GM12878 (cell line): ENCODE data around the gene NDC1.

ENCODE experiments used
- CHD1 ChIP-seq: IDR thresholded peaks from 2 replicates; pipeline ENCODE4 v1.6.1; 2012; ENCODE audit warnings: low read depth, low read length, improper control_type of control experiment
- CTCF ChIP-seq, 3 experiments: IDR thresholded peaks in 2 of 3; conservative IDR thresholded peaks in 1 of 3; 2 replicates each; pipeline ENCODE4 v1.5.1; 2011; ENCODE audit warnings: low read depth in 3 of 3, low read length in 3 of 3, mild to moderate bottlenecking in 3 of 3, control low read depth in 2 of 3, moderate library complexity in 2 of 3, inconsistent platforms in 1 of 3, mixed read lengths in 1 of 3; ENCODE audit not compliant: control insufficient read depth in 2 of 3, insufficient read depth in 1 of 3; ENCODE audit errors: extremely low read depth in 1 of 3
- NR2C2 ChIP-seq: IDR thresholded peaks from 2 replicates; pipeline ENCODE4 v1.6.1; 2011; ENCODE audit warnings: borderline replicate concordance, low read depth; ENCODE audit not compliant: control insufficient read depth, insufficient read length
- REST ChIP-seq: IDR thresholded peaks from 2 replicates; pipeline ENCODE4 v1.6.1; 2012; ENCODE audit warnings: mild to moderate bottlenecking, low read depth, low read length
- SIX5 ChIP-seq: IDR thresholded peaks from 2 replicates; pipeline ENCODE4 v1.6.1; 2011; ENCODE audit warnings: mild to moderate bottlenecking, low read depth, low read length, moderate library complexity; ENCODE audit not compliant: severe bottlenecking
- SREBF2 ChIP-seq: IDR thresholded peaks from 2 replicates; pipeline ENCODE4 v1.6.1; 2012; ENCODE audit warnings: mild to moderate bottlenecking, low read length
- TARDBP ChIP-seq: IDR thresholded peaks from 2 replicates; pipeline ENCODE4 v1.6.1; 2016; ENCODE audit warnings: borderline replicate concordance
- TCF3 ChIP-seq: IDR thresholded peaks from 2 replicates; pipeline ENCODE4 v1.6.1; 2012; ENCODE audit warnings: low read depth, mild to moderate bottlenecking, low read length, borderline replicate concordance; ENCODE audit not compliant: insufficient read depth

GRCh38 chr1:53766831-53767405 lies 71.2 kb downstream of the NDC1 start:
- TF ChIP-seq CTCF (IDR thresholded peaks at IDR 0.05 in 2 of 3, conservative IDR thresholded peaks at IDR 0.05 in 1 of 3; ENCODE audit: control insufficient read depth in 2 of 3, extremely low read depth in 1 of 3, insufficient read depth in 1 of 3, low read depth in 3 of 3, low read length in 3 of 3) (no peak), TCF3 (no peak), SIX5 (no peak), CHD1 (no peak), TARDBP (no peak), SREBF2 (no peak), REST (no peak), NR2C2 (no peak)
